Nephron progenitor cell (in vitro differentiated cells): Measurements from ENCODE around the gene FAM161B.

Source experiments
- DNase-seq: peaks from one replicate; pipeline ENCODE4 v3.0.0; 2021
- H3K27ac Mint-ChIP-seq: 2 replicates; pipeline ENCODE4 v1.8.0; 2021; ENCODE audit warnings: mild to moderate bottlenecking, moderate library complexity, mixed read lengths
- H3K27me3 Mint-ChIP-seq: 2 replicates; pipeline ENCODE4 v1.8.0; 2021; ENCODE audit warnings: mild to moderate bottlenecking, low read depth, mixed read lengths; ENCODE audit not compliant: poor library complexity
- H3K36me3 Mint-ChIP-seq: 2 replicates; pipeline ENCODE4 v1.8.0; 2021; ENCODE audit warnings: low read depth, mixed read lengths
- H3K4me1 Mint-ChIP-seq: 2 replicates; pipeline ENCODE4 v1.8.0; 2021; ENCODE audit warnings: mixed read lengths
- H3K4me3 Mint-ChIP-seq: 2 replicates; pipeline ENCODE4 v1.8.0; 2021; ENCODE audit warnings: mild to moderate bottlenecking, moderate library complexity, mixed read lengths
- H3K9me3 Mint-ChIP-seq: 2 replicates; pipeline ENCODE4 v1.8.0; 2021; ENCODE audit warnings: mild to moderate bottlenecking, moderate library complexity, mixed read lengths
- TF ChIP-seq, protein P1 (sequence below): fragments of 200-600 bp; sonication (generic); IDR thresholded peaks from 2 replicates; pipeline ENCODE4 v1.5.0; 2021; ENCODE audit warnings: antibody characterized with exemption

FAM161B gene

DNA sequence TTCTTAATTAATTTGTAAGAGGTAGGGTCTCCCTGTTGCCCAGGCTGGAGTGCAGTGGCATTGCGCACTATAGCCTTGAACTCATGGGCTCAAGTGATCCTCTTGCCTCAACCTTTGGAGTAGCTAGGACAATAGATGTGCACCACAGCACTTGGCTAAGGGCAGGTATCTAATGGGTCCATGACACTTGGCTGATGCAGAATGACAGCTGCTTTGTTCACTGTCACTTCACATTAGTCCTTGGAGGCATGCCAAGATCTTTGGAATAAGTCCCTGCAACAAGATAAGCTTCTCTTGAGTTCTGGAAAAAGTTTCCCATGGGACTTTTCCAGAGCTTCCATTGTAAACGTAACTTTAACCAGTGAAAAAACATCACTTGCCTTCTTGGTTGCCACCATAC lies 23.6 kb upstream of the FAM161B start:
- Mint-ChIP-seq H3K9me3 (no peaks in the 10 kb centered on the region), H3K27me3 (no peaks in the 10 kb centered on the region), H3K27ac (no peak overlapping the region), H3K4me1 (no peaks in the 10 kb centered on the region), H3K4me3 (no peak overlapping the region), H3K36me3 (peaks cover 25% of the 10 kb centered on the region)
- no peak for DNase-seq
- TF ChIP-seq, protein P1, sequence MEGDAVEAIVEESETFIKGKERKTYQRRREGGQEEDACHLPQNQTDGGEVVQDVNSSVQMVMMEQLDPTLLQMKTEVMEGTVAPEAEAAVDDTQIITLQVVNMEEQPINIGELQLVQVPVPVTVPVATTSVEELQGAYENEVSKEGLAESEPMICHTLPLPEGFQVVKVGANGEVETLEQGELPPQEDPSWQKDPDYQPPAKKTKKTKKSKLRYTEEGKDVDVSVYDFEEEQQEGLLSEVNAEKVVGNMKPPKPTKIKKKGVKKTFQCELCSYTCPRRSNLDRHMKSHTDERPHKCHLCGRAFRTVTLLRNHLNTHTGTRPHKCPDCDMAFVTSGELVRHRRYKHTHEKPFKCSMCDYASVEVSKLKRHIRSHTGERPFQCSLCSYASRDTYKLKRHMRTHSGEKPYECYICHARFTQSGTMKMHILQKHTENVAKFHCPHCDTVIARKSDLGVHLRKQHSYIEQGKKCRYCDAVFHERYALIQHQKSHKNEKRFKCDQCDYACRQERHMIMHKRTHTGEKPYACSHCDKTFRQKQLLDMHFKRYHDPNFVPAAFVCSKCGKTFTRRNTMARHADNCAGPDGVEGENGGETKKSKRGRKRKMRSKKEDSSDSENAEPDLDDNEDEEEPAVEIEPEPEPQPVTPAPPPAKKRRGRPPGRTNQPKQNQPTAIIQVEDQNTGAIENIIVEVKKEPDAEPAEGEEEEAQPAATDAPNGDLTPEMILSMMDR = no peak

DNA sequence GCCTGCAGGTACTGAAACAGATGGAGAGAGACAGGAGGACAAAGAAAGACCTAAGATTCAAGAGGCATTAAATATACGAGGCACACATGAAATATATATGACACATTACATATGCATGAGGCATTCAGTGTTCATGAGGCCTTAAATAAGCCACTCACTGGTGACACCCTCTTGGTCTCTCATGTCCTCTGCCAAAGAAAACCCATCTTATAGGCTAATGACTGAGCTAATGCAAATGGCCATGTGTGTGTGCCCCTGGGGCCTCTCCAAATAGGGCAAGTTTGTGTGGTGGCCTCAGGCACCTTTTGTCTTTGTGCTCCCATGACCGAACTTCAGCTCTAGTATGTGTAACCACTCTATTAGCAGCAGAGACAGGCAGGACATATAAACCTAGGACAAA lies 19.0 kb upstream of the FAM161B start:
- H3K27ac Mint-ChIP-seq = peak overlapping the region; percentile 85
- no peaks in the 10 kb centered on the region for H3K4me1 Mint-ChIP-seq
- peaks cover 31% of the 10 kb centered on the region for H3K36me3 Mint-ChIP-seq
- no peaks in the 10 kb centered on the region for H3K9me3 Mint-ChIP-seq
- DNase-seq = no peak
- H3K4me3 Mint-ChIP-seq = no peak overlapping the region
- no peaks in the 10 kb centered on the region for H3K27me3 Mint-ChIP-seq
- TF ChIP-seq, protein P1 = no peak

DNA sequence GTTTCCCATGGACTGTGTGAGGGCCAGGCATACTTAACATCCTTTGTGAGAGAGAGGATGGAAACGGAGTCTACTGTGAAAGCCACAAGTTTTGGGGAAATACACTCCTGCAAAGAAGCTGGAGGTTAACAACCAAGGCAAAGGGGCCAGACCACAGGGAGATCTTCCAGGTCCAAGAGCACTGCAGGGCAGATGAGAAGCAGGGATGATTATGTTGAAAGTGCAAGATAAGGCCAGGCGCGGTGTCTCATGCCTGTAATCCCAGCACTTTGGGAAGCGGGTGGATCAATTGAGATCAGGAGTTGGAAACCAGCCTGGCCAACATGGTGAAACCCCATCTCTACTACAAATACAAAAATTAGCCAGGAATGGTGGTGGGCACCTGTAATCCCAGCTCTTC lies 15.3 kb upstream of the FAM161B start:
- no peak for DNase-seq
- Mint-ChIP-seq H3K36me3 (peaks cover 41% of the 10 kb centered on the region), H3K27ac (peak overlapping the region; percentile 24), H3K27me3 (no peaks in the 10 kb centered on the region), H3K4me1 (no peaks in the 10 kb centered on the region), H3K9me3 (no peaks in the 10 kb centered on the region), H3K4me3 (no peak overlapping the region)
- TF ChIP-seq, protein P1 = no peak

DNA sequence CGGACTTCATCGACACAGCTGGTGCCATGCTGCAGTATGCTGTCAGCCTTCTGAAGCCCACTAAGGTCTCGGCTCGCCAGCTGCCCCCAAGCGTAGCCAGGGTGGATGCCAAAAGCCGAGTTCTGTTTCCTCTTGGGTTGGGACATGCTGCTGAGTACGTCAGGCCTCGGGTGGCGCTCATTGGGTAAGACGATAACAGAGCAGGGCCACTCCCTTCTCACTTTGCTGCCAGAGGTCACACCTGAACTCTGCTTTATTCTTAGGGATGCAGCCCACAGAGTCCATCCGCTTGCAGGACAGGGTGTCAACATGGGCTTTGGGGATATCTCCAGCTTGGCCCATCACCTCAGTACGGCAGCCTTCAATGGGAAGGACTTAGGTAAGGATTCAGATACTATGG lies 11.3 kb upstream of the FAM161B start:
- no peak for DNase-seq
- Mint-ChIP-seq H3K9me3 (no peaks in the 10 kb centered on the region), H3K4me3 (no peak overlapping the region), H3K36me3 (peaks cover 42% of the 10 kb centered on the region), H3K27ac (no peak overlapping the region), H3K4me1 (no peaks in the 10 kb centered on the region), H3K27me3 (no peaks in the 10 kb centered on the region)
- TF ChIP-seq, protein P1 = no peak

DNA sequence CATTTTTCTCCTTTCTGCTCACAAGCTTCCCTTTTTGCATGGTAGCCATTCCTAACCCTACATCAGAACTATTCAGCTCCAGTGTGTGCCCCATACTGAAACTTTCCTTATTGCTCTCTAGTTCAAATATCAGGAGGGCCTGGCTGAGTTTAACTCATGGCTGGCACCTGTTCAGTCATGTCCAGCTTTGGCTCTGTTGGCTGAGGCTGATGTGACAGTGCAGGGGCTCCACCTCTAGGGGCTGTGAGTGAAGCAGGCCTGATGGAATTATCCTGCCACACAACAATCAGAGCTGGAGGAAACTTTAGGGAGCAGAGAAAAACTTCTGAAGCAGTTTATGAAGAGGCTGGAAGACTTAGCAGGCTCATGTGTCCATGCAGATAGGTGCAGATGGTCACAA lies 8.7 kb upstream of the FAM161B start:
- DNase-seq = no peak
- Mint-ChIP-seq H3K4me3 (no peak overlapping the region), H3K27ac (peak overlapping the region; percentile 28), H3K4me1 (no peaks in the 10 kb centered on the region), H3K9me3 (no peaks in the 10 kb centered on the region), H3K27me3 (no peaks in the 10 kb centered on the region), H3K36me3 (peaks cover 51% of the 10 kb centered on the region)
- TF ChIP-seq, protein P1 = no peak

DNA sequence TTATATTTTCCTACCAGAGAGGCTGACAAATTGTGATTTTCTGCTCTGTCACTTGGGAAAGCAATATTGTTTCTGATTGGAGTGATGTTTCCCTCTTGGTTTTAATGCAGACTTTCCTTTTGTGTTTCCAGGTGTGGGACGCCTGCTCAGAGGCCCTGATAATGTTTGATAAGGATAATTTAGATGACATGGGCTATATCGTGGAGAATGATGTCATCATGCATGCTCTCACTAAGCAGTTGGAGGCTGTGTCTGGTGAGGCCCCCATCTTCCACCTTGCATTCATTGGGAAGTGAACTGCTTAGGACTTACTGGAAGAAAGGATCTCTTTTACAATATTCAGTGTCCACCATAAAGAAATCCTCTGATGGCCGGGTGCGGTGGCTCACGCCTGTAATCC lies 5.8 kb upstream of the FAM161B start:
- no peak overlapping the region for H3K4me3 Mint-ChIP-seq
- H3K36me3 Mint-ChIP-seq = peaks cover 44% of the 10 kb centered on the region
- H3K9me3 Mint-ChIP-seq = no peaks in the 10 kb centered on the region
- H3K4me1 Mint-ChIP-seq = peaks cover 21% of the 10 kb centered on the region
- DNase-seq = no peak
- no peaks in the 10 kb centered on the region for H3K27me3 Mint-ChIP-seq
- H3K27ac Mint-ChIP-seq = no peak overlapping the region
- TF ChIP-seq, protein P1 = no peak
